Neutrophil (primary cell): ENCODE measurements around the gene TULP4.
"Not testable (repeated sequence)": the region's sequence is repeated elsewhere in the genome, so short reads cannot be mapped to it uniquely, and the experiment has no call there.

Source experiments
- H3K27ac ChIP-seq: fragments of 200-600 bp; sonication (generic); 2 replicates; pipeline ENCODE4 v1.5.1; 2016; ENCODE audit warnings: mild to moderate bottlenecking, moderate library complexity
- H3K27me3 ChIP-seq: fragments of 200-600 bp; sonication (generic); 2 replicates; pipeline ENCODE4 v1.6.0; 2016; ENCODE audit warnings: mild to moderate bottlenecking
- H3K36me3 ChIP-seq: fragments of 200-600 bp; sonication (generic); 2 replicates; pipeline ENCODE4 v1.5.1; 2017
- H3K4me1 ChIP-seq, 2 experiments: fragments of 200-600 bp in 1 of 2; sonication (generic) in 1 of 2; 1 replicate in 1 of 2; 2 replicates in 1 of 2; pipeline versions ENCODE4 v1.5.1 to v1.6.1; 2013 to 2016; ENCODE audit warnings: low read depth in 1 of 2, low read length in 1 of 2, mild to moderate bottlenecking in 1 of 2, moderate library complexity in 1 of 2; ENCODE audit not compliant: control insufficient read depth in 1 of 2, insufficient read depth in 1 of 2
- H3K4me3 ChIP-seq, 2 experiments: fragments of 200-600 bp in 1 of 2; sonication (generic) in 1 of 2; 1 replicate in 1 of 2; 2 replicates in 1 of 2; pipeline ENCODE4 v1.5.1; 2013 to 2016; ENCODE audit warnings: low read depth in 1 of 2, low read length in 1 of 2, mild to moderate bottlenecking in 1 of 2, moderate library complexity in 1 of 2
- H3K9me3 ChIP-seq: fragments of 200-600 bp; sonication (generic); 2 replicates; pipeline ENCODE4 v1.5.1; 2016
- TF ChIP-seq, protein P1 (sequence below): fragments of 200-600 bp; sonication (generic); IDR thresholded peaks from 2 replicates; pipeline ENCODE4 v1.5.1; 2016; ENCODE audit warnings: antibody characterized with exemption

Gene TULP4

GRCh38 chr6:158517581-158517980 is 205.3 kb downstream of the TULP4 start:
- Histone ChIP-seq H3K4me1 (no peaks in the 10 kb centered on the region), H3K27ac (no peak overlapping the region), H3K27me3 (peaks cover 84% of the 10 kb centered on the region), H3K9me3 (no peaks in the 10 kb centered on the region), H3K4me3 (no peak overlapping the region), H3K36me3 (no peaks in the 10 kb centered on the region)
- TF ChIP-seq, protein P1, sequence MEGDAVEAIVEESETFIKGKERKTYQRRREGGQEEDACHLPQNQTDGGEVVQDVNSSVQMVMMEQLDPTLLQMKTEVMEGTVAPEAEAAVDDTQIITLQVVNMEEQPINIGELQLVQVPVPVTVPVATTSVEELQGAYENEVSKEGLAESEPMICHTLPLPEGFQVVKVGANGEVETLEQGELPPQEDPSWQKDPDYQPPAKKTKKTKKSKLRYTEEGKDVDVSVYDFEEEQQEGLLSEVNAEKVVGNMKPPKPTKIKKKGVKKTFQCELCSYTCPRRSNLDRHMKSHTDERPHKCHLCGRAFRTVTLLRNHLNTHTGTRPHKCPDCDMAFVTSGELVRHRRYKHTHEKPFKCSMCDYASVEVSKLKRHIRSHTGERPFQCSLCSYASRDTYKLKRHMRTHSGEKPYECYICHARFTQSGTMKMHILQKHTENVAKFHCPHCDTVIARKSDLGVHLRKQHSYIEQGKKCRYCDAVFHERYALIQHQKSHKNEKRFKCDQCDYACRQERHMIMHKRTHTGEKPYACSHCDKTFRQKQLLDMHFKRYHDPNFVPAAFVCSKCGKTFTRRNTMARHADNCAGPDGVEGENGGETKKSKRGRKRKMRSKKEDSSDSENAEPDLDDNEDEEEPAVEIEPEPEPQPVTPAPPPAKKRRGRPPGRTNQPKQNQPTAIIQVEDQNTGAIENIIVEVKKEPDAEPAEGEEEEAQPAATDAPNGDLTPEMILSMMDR = no peak

DNA sequence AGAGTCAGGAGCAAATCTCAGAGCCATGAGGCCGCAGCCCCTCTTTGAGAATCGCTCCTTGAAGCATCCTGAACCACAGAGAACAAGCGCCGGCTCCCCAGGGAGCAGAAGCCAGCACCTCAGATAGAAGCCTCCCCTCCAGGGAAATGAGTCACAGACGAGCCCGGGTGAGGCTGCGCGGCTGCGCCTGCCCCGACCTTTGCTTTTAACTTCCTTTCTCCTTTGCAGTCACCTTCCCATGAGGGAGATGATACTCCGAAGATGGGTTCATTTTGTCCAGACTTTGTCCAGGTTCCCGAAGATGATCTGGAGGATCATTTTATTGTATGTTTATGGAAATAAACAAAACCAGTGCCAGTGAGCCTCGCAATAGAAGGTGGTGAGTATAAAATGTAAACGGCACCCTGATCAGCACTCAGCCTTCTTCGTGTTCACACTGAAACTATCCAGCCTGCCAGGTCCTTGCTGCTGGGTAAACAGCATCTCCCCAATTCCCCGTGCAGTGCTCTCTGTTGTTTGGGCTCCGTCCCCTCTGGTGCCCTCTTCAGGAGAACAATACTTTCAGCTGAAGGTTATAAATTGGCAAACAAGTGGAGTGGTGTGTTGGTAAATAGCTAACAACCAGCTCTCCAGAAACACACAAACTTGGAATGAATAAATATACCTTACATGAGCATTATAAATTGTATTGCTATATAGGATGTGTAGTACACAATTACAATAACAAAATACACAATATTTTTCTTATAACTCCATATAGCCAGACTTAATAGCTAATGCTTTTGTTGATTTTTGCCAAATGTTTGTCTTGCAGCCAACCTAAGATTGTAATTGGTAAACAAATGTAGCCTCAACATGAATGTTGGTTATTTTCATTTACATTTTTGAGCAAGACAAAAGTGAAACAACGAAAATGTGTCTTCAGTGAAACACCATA is 206.2 kb downstream of the TULP4 start:
- no peak overlapping the region for H3K4me3 ChIP-seq
- no peaks in the 10 kb centered on the region for H3K9me3 ChIP-seq
- no peak overlapping the region for H3K27ac ChIP-seq

GRCh38 chr6:158519300-158519699 is 207.0 kb downstream of the TULP4 start:
- Histone ChIP-seq H3K27me3 (peaks cover 74% of the 10 kb centered on the region), H3K4me3 (no peak overlapping the region), H3K36me3 (no peaks in the 10 kb centered on the region), H3K9me3 (no peaks in the 10 kb centered on the region), H3K4me1 (no peaks in the 10 kb centered on the region), H3K27ac (no peak overlapping the region)
- TF ChIP-seq, protein P1 = no peak

More for the DNA sequence above, 206.2 kb downstream of the TULP4 start:
- TF ChIP-seq, protein P1 = no peak
- H3K27me3 ChIP-seq = peaks cover 83% of the 10 kb centered on the region
- H3K4me1 ChIP-seq = no peaks in the 10 kb centered on the region
- no peaks in the 10 kb centered on the region for H3K36me3 ChIP-seq

DNA sequence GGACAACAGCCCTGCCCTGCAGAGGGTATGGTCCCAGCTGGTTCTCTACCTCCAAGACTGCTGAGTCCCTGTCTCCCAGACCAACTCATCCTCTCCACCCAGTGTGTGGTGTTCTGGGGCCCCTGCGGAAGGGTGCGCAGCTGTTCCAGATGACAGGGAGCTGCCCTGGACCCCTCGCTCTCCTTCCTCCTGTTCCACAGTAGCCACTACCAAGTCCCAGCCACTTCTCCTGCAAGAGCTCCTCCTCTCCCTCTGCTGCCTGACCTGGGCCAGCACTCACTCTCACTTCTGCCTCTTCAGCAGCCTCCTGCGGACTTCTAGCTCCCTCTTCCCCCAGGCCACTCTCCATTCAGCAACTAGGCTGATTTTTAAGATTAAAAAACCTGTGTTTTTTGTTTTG is 207.5 kb downstream of the TULP4 start:
- no peaks in the 10 kb centered on the region for H3K9me3 ChIP-seq

DNA sequence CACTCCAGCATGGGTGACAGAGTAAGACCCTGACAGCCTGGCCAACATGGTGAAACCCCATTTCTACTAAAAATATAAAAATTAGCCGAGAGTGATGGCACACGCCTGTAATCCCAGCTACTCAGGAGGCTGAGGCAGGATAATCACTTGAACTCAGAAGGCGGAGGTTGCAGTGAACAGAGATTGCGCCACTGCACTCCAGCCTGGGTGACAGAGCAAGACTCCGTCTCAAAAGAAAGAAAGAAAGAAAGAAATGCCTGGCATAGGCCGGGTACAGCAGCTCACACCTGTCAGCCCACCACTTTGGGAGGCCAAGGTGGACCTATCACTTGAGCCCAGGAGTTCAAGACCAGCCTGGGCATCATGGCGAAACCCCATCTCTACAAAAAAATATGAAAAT is 208.7 kb downstream of the TULP4 start:
- peaks cover 70% of the 10 kb centered on the region for H3K27me3 ChIP-seq
- not testable (repeated sequence) for H3K36me3 ChIP-seq, H3K4me1 ChIP-seq, H3K4me3 ChIP-seq, H3K27ac ChIP-seq, H3K9me3 ChIP-seq

More for the DNA sequence above, 207.5 kb downstream of the TULP4 start:
- Histone ChIP-seq H3K27ac (no peak overlapping the region), H3K36me3 (no peaks in the 10 kb centered on the region), H3K4me3 (no peak overlapping the region), H3K4me1 (no peaks in the 10 kb centered on the region), H3K27me3 (peaks cover 71% of the 10 kb centered on the region)
- TF ChIP-seq, protein P1 = no peak

GRCh38 chr6:158521759-158522158 is 209.5 kb downstream of the TULP4 start:
- H3K4me1 ChIP-seq = no peaks in the 10 kb centered on the region
- TF ChIP-seq, protein P1 = no peak
- no peak overlapping the region for H3K27ac ChIP-seq
- peaks cover 68% of the 10 kb centered on the region for H3K27me3 ChIP-seq
- no peaks in the 10 kb centered on the region for H3K36me3 ChIP-seq
- H3K9me3 ChIP-seq = no peaks in the 10 kb centered on the region
- no peak overlapping the region for H3K4me3 ChIP-seq
